HCT116 (cell line): ENCODE results near the gene PAQR6.

Experiments used
- ELF1 ChIP-seq: IDR thresholded peaks from 2 replicates; pipeline ENCODE4 v1.6.1; 2012; ENCODE audit warnings: low read depth, borderline replicate concordance
- EZH2 ChIP-seq: fragments of 200-600 bp; sonication (generic); IDR thresholded peaks from 2 replicates; pipeline ENCODE4 v1.6.1; 2017; ENCODE audit warnings: antibody characterized with exemption, mixed run types
- EZH2phosphoT487 ChIP-seq: fragments of 200-600 bp; IDR thresholded peaks from 2 replicates; pipeline ENCODE4 v1.6.1; 2018; ENCODE audit warnings: antibody characterized with exemption, borderline replicate concordance
- JUND ChIP-seq: IDR thresholded peaks from 2 replicates; pipeline ENCODE4 v1.6.1; 2012
- POLR2A ChIP-seq: IDR thresholded peaks from 2 replicates; pipeline ENCODE4 v1.7.0; 2011; ENCODE audit warnings: borderline replicate concordance; ENCODE audit not compliant: insufficient read depth, insufficient read length; ENCODE audit errors: extremely low read depth
- POLR2AphosphoS5 ChIP-seq: IDR thresholded peaks from 2 replicates; pipeline ENCODE4 v1.6.1; 2011; ENCODE audit warnings: mild to moderate bottlenecking, low read depth, low read length, moderate library complexity
- RAD21 ChIP-seq: IDR thresholded peaks from 2 replicates; pipeline ENCODE4 v1.6.1; 2012; ENCODE audit warnings: low read depth, mild to moderate bottlenecking
- SP1 ChIP-seq: IDR thresholded peaks from 2 replicates; pipeline ENCODE4 v1.6.1; 2012; ENCODE audit warnings: low read depth
- ZFX ChIP-seq: fragments of 450-650 bp; IDR thresholded peaks from 2 replicates; pipeline ENCODE4 v1.6.1; 2017
- TF ChIP-seq, protein P1 (sequence below): IDR thresholded peaks from 2 replicates; pipeline ENCODE4 v1.6.1; 2012
- TF ChIP-seq, protein P2 (sequence below), 3 experiments: fragments of 200-600 bp in 1 of 3; sonication (generic) in 1 of 3; IDR thresholded peaks in 2 of 3; conservative IDR thresholded peaks in 1 of 3; 2 replicates each; pipeline ENCODE4 v1.5.1; 2012 to 2017; ENCODE audit warnings: low read depth in 2 of 3, low read length in 2 of 3, antibody characterized with exemption in 1 of 3, borderline replicate concordance in 1 of 3, control low read depth in 1 of 3, mild to moderate bottlenecking in 1 of 3, mixed read lengths in 1 of 3, mixed run types in 1 of 3, moderate library complexity in 1 of 3; ENCODE audit not compliant: insufficient read depth in 1 of 3
- TF ChIP-seq, protein P3 (sequence below): IDR thresholded peaks from 2 replicates; pipeline ENCODE4 v1.6.1; 2012; ENCODE audit warnings: low read depth
- TF ChIP-seq, protein P4 (sequence below): IDR thresholded peaks from 2 replicates; pipeline ENCODE4 v1.6.1; 2012

DNA sequence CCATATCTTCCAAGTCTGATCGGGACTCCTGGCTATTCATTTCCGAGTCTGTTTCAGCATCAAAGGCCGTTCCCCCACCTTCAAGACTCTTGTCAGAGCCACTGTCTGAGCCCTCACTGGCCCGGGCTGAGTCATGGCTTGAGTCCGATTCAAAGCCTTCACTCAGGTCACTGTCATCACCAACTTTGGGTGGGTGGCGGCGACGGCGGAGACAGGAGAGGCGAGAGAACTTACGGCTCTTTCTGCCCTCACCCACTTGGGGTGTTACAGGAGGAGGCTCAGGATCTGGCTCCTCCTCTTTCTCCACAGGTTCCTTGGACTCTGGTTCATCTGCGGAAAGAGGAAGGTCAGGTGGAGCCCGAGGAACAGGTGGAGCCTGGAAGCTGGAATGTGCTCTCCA lies 18.2 kb upstream of the PAQR6 start:
- TF ChIP-seq SP1 = no peak
- TF ChIP-seq RAD21 = no peak
- TF ChIP-seq, protein P1, sequence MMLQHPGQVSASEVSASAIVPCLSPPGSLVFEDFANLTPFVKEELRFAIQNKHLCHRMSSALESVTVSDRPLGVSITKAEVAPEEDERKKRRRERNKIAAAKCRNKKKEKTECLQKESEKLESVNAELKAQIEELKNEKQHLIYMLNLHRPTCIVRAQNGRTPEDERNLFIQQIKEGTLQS = no peak
- TF ChIP-seq, protein P2, sequence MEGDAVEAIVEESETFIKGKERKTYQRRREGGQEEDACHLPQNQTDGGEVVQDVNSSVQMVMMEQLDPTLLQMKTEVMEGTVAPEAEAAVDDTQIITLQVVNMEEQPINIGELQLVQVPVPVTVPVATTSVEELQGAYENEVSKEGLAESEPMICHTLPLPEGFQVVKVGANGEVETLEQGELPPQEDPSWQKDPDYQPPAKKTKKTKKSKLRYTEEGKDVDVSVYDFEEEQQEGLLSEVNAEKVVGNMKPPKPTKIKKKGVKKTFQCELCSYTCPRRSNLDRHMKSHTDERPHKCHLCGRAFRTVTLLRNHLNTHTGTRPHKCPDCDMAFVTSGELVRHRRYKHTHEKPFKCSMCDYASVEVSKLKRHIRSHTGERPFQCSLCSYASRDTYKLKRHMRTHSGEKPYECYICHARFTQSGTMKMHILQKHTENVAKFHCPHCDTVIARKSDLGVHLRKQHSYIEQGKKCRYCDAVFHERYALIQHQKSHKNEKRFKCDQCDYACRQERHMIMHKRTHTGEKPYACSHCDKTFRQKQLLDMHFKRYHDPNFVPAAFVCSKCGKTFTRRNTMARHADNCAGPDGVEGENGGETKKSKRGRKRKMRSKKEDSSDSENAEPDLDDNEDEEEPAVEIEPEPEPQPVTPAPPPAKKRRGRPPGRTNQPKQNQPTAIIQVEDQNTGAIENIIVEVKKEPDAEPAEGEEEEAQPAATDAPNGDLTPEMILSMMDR (IDR thresholded peaks at IDR 0.05 in 2 of 3, conservative IDR thresholded peaks at IDR 0.05 in 1 of 3; ENCODE audit: borderline replicate concordance in 1 of 3, insufficient read depth in 1 of 3, low read depth in 2 of 3, low read length in 2 of 3) = no peak
- no peak for TF ChIP-seq POLR2A
- TF ChIP-seq EZH2 = no peak
- no peak for TF ChIP-seq ELF1
- TF ChIP-seq, protein P3, sequence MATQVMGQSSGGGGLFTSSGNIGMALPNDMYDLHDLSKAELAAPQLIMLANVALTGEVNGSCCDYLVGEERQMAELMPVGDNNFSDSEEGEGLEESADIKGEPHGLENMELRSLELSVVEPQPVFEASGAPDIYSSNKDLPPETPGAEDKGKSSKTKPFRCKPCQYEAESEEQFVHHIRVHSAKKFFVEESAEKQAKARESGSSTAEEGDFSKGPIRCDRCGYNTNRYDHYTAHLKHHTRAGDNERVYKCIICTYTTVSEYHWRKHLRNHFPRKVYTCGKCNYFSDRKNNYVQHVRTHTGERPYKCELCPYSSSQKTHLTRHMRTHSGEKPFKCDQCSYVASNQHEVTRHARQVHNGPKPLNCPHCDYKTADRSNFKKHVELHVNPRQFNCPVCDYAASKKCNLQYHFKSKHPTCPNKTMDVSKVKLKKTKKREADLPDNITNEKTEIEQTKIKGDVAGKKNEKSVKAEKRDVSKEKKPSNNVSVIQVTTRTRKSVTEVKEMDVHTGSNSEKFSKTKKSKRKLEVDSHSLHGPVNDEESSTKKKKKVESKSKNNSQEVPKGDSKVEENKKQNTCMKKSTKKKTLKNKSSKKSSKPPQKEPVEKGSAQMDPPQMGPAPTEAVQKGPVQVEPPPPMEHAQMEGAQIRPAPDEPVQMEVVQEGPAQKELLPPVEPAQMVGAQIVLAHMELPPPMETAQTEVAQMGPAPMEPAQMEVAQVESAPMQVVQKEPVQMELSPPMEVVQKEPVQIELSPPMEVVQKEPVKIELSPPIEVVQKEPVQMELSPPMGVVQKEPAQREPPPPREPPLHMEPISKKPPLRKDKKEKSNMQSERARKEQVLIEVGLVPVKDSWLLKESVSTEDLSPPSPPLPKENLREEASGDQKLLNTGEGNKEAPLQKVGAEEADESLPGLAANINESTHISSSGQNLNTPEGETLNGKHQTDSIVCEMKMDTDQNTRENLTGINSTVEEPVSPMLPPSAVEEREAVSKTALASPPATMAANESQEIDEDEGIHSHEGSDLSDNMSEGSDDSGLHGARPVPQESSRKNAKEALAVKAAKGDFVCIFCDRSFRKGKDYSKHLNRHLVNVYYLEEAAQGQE = no peak
- no peak for TF ChIP-seq EZH2phosphoT487
- TF ChIP-seq, protein P4, sequence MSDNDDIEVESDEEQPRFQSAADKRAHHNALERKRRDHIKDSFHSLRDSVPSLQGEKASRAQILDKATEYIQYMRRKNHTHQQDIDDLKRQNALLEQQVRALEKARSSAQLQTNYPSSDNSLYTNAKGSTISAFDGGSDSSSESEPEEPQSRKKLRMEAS = no peak
- TF ChIP-seq JUND = no peak
- TF ChIP-seq POLR2AphosphoS5 = no peak
- TF ChIP-seq ZFX = no peak
